ENCODE measurements around the gene BCL2L11.

Gene BCL2L11

GRCh38 chr2:111102216-111102615, 18.5 kb upstream of the BCL2L11 start:
- Histone ChIP-seq H3K27ac (replicated peaks) (no peak overlapping the region), H3K4me3 (replicated peaks; ENCODE audit: insufficient read depth, low read length) (no peak overlapping the region), H3K27me3 (ENCODE audit: insufficient read depth, poor library complexity, severe bottlenecking) (no peaks in the 10 kb centered on the region)
- TF ChIP-seq, protein P1, sequence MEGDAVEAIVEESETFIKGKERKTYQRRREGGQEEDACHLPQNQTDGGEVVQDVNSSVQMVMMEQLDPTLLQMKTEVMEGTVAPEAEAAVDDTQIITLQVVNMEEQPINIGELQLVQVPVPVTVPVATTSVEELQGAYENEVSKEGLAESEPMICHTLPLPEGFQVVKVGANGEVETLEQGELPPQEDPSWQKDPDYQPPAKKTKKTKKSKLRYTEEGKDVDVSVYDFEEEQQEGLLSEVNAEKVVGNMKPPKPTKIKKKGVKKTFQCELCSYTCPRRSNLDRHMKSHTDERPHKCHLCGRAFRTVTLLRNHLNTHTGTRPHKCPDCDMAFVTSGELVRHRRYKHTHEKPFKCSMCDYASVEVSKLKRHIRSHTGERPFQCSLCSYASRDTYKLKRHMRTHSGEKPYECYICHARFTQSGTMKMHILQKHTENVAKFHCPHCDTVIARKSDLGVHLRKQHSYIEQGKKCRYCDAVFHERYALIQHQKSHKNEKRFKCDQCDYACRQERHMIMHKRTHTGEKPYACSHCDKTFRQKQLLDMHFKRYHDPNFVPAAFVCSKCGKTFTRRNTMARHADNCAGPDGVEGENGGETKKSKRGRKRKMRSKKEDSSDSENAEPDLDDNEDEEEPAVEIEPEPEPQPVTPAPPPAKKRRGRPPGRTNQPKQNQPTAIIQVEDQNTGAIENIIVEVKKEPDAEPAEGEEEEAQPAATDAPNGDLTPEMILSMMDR (IDR thresholded peaks at IDR 0.05; ENCODE audit: insufficient read depth, low read length): no peak
- TF ChIP-seq, protein P2, sequence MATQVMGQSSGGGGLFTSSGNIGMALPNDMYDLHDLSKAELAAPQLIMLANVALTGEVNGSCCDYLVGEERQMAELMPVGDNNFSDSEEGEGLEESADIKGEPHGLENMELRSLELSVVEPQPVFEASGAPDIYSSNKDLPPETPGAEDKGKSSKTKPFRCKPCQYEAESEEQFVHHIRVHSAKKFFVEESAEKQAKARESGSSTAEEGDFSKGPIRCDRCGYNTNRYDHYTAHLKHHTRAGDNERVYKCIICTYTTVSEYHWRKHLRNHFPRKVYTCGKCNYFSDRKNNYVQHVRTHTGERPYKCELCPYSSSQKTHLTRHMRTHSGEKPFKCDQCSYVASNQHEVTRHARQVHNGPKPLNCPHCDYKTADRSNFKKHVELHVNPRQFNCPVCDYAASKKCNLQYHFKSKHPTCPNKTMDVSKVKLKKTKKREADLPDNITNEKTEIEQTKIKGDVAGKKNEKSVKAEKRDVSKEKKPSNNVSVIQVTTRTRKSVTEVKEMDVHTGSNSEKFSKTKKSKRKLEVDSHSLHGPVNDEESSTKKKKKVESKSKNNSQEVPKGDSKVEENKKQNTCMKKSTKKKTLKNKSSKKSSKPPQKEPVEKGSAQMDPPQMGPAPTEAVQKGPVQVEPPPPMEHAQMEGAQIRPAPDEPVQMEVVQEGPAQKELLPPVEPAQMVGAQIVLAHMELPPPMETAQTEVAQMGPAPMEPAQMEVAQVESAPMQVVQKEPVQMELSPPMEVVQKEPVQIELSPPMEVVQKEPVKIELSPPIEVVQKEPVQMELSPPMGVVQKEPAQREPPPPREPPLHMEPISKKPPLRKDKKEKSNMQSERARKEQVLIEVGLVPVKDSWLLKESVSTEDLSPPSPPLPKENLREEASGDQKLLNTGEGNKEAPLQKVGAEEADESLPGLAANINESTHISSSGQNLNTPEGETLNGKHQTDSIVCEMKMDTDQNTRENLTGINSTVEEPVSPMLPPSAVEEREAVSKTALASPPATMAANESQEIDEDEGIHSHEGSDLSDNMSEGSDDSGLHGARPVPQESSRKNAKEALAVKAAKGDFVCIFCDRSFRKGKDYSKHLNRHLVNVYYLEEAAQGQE (IDR thresholded peaks at IDR 0.05; ENCODE audit: insufficient replicate concordance, low read depth): no peak
- no peak for TF ChIP-seq GABPA (IDR thresholded peaks at IDR 0.05; ENCODE audit: low read depth)
- no peak for TF ChIP-seq POLR2AphosphoS5 (IDR thresholded peaks at IDR 0.05; ENCODE audit: low read depth)
- TF ChIP-seq SPI1 (IDR thresholded peaks at IDR 0.05; ENCODE audit: borderline replicate concordance, low read depth): no peak
- DNase-seq (ENCODE audit: low read depth in 1 of 2, low spot score in 1 of 2): no peak

GRCh38 chr2:111105926-111106325, 14.8 kb upstream of the BCL2L11 start:
- TF ChIP-seq, protein P2 (IDR thresholded peaks at IDR 0.05; ENCODE audit: insufficient replicate concordance, low read depth): no peak
- TF ChIP-seq SPI1 (IDR thresholded peaks at IDR 0.05; ENCODE audit: borderline replicate concordance, low read depth): peak; percentile 65; the same call in 1 of the 2 replicates
- no peak for DNase-seq (ENCODE audit: low read depth in 1 of 2, low spot score in 1 of 2)
- Histone ChIP-seq H3K27ac (replicated peaks) (no peak overlapping the region), H3K4me3 (replicated peaks; ENCODE audit: insufficient read depth, low read length) (no peak overlapping the region), H3K27me3 (ENCODE audit: insufficient read depth, poor library complexity, severe bottlenecking) (no peaks in the 10 kb centered on the region)

- TF ChIP-seq SPI1 (IDR thresholded peaks at IDR 0.05; ENCODE audit: borderline replicate concordance, low read depth) (no peak), GABPA (IDR thresholded peaks at IDR 0.05; ENCODE audit: low read depth) (no peak), POLR2AphosphoS5 (IDR thresholded peaks at IDR 0.05; ENCODE audit: low read depth) (no peak)
- TF ChIP-seq, protein P2 (IDR thresholded peaks at IDR 0.05; ENCODE audit: insufficient replicate concordance, low read depth): no peak
- TF ChIP-seq, protein P1 (IDR thresholded peaks at IDR 0.05; ENCODE audit: insufficient read depth, low read length): no peak
- DNase-seq (ENCODE audit: low read depth in 1 of 2, low spot score in 1 of 2): no peak
- no peak overlapping the region for H3K27ac ChIP-seq (replicated peaks)
- no peak overlapping the region for H3K4me3 ChIP-seq (replicated peaks; ENCODE audit: insufficient read depth, low read length)
- H3K27me3 ChIP-seq (ENCODE audit: insufficient read depth, poor library complexity, severe bottlenecking): no peaks in the 10 kb centered on the region
These were observed 14.0 kb upstream of the BCL2L11 start for GRCh38 chr2:111106706-111107105.

Data from HL-60 (cell line).